Fibroblast of pulmonary artery (primary cell): ENCODE measurements around the gene TBC1D25.
A peak's percentile ranks its signal among the peaks of the same experiment; 100 is the strongest.

Experiments
- DNase-seq: peaks from one replicate; pipeline ENCODE4 v3.0.0-alpha.2; 2010; ENCODE audit warnings: low read depth
- H3K4me3 ChIP-seq: replicated peaks from 2 replicates; pipeline ENCODE4 v1.5.1; 2011; ENCODE audit warnings: low read depth, mild to moderate bottlenecking, control low read depth, low read length, moderate library complexity
- CTCF ChIP-seq: IDR thresholded peaks from 2 replicates; pipeline ENCODE4 v1.5.1; 2011; ENCODE audit warnings: mild to moderate bottlenecking, control low read depth, low read length, inconsistent platforms; ENCODE audit errors: missing control alignments

Gene TBC1D25

GRCh38 chrX:48496660-48497059, 42.9 kb upstream of the TBC1D25 start:
- no peak for DNase-seq
- no peak for TF ChIP-seq CTCF
- no peak overlapping the region for H3K4me3 ChIP-seq

GRCh38 chrX:48497871-48498270, 41.6 kb upstream of the TBC1D25 start:
- TF ChIP-seq CTCF = no peak
- H3K4me3 ChIP-seq = no peak overlapping the region
- no peak for DNase-seq

- peak; percentile 49 for DNase-seq
- no peak overlapping the region for H3K4me3 ChIP-seq
- no peak for TF ChIP-seq CTCF
These were observed 41.1 kb upstream of the TBC1D25 start for GRCh38 chrX:48498374-48498809.

GRCh38 chrX:48504261-48504660, 35.3 kb upstream of the TBC1D25 start:
- H3K4me3 ChIP-seq = no peak overlapping the region
- no peak for DNase-seq
- no peak for TF ChIP-seq CTCF

- DNase-seq = no peak
- no peak for TF ChIP-seq CTCF
These were observed 34.0 kb upstream of the TBC1D25 start for GRCh38 chrX:48505481-48505880.

GRCh38 chrX:48507246-48507645, 32.3 kb upstream of the TBC1D25 start:
- no peak for DNase-seq
- no peak for TF ChIP-seq CTCF
- no peak overlapping the region for H3K4me3 ChIP-seq

More at GRCh38 chrX:48505481-48505880, 34.0 kb upstream of the TBC1D25 start:
- no peak overlapping the region for H3K4me3 ChIP-seq

GRCh38 chrX:48508400-48509244, 30.9 kb upstream of the TBC1D25 start, which contains the start of gene PORCN:
TSS of gene PORCN (plus strand) at chrX:48508992. CDS start at chrX:48509821, 829 bp downstream.
- peak within 1 kb of the TSS; percentile 73 for H3K4me3 ChIP-seq
- DNase-seq = peak; percentile 54
- TF ChIP-seq CTCF = no peak
